HepG2 (cell line): ENCODE measurements around the gene DUSP21. TPM values are rescaled to one million over a fixed set of nuclear protein-coding genes. Genes with fewer than 3 reads are reported as not detected.

Experiments
- HOXA5 ChIP-seq: sonication (generic); formaldehyde crosslinking; IDR thresholded peaks from 2 replicates; pipeline ENCODE4 v1.4.0; 2020; ENCODE audit warnings: missing genetic modification reagents
- ISL2 ChIP-seq: sonication (generic); formaldehyde crosslinking; IDR thresholded peaks from 2 replicates; pipeline ENCODE4 v1.5.0; 2020; ENCODE audit warnings: missing genetic modification reagents
- NFE2L2 ChIP-seq: fragments of 150-350 bp; IDR thresholded peaks from 2 replicates; pipeline ENCODE4 v1.6.1; 2014; ENCODE audit warnings: low read length
- SAP130 ChIP-seq: IDR thresholded peaks from 2 replicates; pipeline ENCODE4 v1.6.1; 2016; ENCODE audit warnings: low read depth
- ZBTB38 ChIP-seq: sonication (generic); formaldehyde crosslinking; IDR thresholded peaks from 2 replicates; pipeline ENCODE4 v1.5.1; 2020; ENCODE audit warnings: mild to moderate bottlenecking, missing genetic modification reagents
- ZNF44 ChIP-seq: sonication (generic); formaldehyde crosslinking; IDR thresholded peaks from 2 replicates; pipeline ENCODE4 v1.5.1; 2020; ENCODE audit warnings: mild to moderate bottlenecking, missing genetic modification reagents
- ZNF687 ChIP-seq: sonication (generic); formaldehyde crosslinking; IDR thresholded peaks from 2 replicates; pipeline ENCODE4 v1.5.1; 2020; ENCODE audit warnings: mild to moderate bottlenecking, missing genetic modification reagents, moderate library complexity
- ZNF761 ChIP-seq: sonication (generic); formaldehyde crosslinking; conservative IDR thresholded peaks from 2 replicates; pipeline ENCODE4 v1.4.0; 2020; ENCODE audit warnings: mild to moderate bottlenecking, missing genetic modification reagents
- polyA plus RNA-seq, 8 experiments: library from polyadenylated mRNA; depleted of rRNA in 3 of 8; stranded (reverse) in 7 of 8; unstranded in 1 of 8; fragments of >200 nt; fragmentation: Illumina TruSeq in 4 of 8; extraction: Trizol in 4 of 8; gene quantifications; 2 replicates each; pipeline versions ENCODE4 v1.2.1 to v1.2.3, GENCODE V29; 2011 to 2016; ENCODE audit warnings: low read depth in 4 of 8, missing spikeins in 1 of 8, mixed read lengths in 1 of 8; ENCODE audit not compliant: insufficient read depth in 1 of 8
- total RNA-seq, 5 experiments: library from RNA; depleted of rRNA; stranded (reverse); fragments of >200 nt; fragmentation: Illumina TruSeq; extraction: Trizol; gene quantifications; 2 replicates each; pipeline ENCODE4 v1.2.3, GENCODE V29; 2016; ENCODE audit warnings: low read depth in 1 of 5
- TF ChIP-seq, protein P1 (sequence below): sonication (generic); formaldehyde crosslinking; IDR thresholded peaks from 2 replicates; pipeline ENCODE4 v1.9.0; 2021; ENCODE audit warnings: mild to moderate bottlenecking, missing genetic modification reagents
- TF ChIP-seq, protein P2 (sequence below): sonication (generic); formaldehyde crosslinking; IDR thresholded peaks from 2 replicates; pipeline ENCODE4 v1.8.1; 2023; ENCODE audit warnings: mild to moderate bottlenecking, moderate library complexity, missing genetic modification reagents

The DUSP21 gene
- total and polyA plus RNA-seq, 2 of the 13 experiments (the other 11 are each of a cell fraction or from before 2014, with no cell fraction given), result not detected

DNA sequence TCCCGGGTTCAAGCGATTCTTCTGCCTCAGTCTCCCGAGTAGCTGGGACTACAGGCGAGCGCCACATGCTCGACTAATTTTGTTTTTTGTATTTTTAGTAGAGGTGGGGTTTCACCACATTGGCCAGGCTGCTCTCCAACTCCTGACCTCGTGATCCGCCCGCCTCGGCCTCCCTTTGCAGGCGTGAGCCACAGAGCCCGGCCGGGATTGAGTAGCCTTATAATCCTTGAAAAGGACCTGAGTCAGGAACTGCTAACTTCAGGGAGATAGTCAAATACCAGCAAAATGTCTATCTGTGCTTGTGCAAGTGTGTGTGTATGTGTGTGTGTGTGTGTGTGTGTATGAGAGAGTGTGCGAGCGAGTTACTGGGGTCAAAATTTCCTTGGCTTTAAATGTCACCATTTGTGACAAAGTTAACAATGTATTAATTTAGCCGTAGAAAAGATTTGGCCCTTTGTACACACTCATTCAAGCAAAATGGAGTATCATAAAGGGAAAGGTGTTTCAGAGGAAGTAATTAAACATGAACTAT is 27.4 kb downstream of the DUSP21 start (continued):
- peak; percentile 51; the same call in 1 of the 2 replicates for TF ChIP-seq ZNF687 (CRISPR knock-in tag)
- 0 out of 2 replicates have a peak, but pooled peaks have one; percentile 9 for TF ChIP-seq SAP130 (CRISPR knock-in tag)
- TF ChIP-seq NFE2L2, result no peak
- no peak for TF ChIP-seq ZNF44 (CRISPR knock-in tag)
- no peak for TF ChIP-seq HOXA5 (CRISPR knock-in tag)
- no peak for TF ChIP-seq ISL2 (CRISPR knock-in tag)
- TF ChIP-seq ZBTB38 (CRISPR knock-in tag), result no peak
- TF ChIP-seq, protein P1, sequence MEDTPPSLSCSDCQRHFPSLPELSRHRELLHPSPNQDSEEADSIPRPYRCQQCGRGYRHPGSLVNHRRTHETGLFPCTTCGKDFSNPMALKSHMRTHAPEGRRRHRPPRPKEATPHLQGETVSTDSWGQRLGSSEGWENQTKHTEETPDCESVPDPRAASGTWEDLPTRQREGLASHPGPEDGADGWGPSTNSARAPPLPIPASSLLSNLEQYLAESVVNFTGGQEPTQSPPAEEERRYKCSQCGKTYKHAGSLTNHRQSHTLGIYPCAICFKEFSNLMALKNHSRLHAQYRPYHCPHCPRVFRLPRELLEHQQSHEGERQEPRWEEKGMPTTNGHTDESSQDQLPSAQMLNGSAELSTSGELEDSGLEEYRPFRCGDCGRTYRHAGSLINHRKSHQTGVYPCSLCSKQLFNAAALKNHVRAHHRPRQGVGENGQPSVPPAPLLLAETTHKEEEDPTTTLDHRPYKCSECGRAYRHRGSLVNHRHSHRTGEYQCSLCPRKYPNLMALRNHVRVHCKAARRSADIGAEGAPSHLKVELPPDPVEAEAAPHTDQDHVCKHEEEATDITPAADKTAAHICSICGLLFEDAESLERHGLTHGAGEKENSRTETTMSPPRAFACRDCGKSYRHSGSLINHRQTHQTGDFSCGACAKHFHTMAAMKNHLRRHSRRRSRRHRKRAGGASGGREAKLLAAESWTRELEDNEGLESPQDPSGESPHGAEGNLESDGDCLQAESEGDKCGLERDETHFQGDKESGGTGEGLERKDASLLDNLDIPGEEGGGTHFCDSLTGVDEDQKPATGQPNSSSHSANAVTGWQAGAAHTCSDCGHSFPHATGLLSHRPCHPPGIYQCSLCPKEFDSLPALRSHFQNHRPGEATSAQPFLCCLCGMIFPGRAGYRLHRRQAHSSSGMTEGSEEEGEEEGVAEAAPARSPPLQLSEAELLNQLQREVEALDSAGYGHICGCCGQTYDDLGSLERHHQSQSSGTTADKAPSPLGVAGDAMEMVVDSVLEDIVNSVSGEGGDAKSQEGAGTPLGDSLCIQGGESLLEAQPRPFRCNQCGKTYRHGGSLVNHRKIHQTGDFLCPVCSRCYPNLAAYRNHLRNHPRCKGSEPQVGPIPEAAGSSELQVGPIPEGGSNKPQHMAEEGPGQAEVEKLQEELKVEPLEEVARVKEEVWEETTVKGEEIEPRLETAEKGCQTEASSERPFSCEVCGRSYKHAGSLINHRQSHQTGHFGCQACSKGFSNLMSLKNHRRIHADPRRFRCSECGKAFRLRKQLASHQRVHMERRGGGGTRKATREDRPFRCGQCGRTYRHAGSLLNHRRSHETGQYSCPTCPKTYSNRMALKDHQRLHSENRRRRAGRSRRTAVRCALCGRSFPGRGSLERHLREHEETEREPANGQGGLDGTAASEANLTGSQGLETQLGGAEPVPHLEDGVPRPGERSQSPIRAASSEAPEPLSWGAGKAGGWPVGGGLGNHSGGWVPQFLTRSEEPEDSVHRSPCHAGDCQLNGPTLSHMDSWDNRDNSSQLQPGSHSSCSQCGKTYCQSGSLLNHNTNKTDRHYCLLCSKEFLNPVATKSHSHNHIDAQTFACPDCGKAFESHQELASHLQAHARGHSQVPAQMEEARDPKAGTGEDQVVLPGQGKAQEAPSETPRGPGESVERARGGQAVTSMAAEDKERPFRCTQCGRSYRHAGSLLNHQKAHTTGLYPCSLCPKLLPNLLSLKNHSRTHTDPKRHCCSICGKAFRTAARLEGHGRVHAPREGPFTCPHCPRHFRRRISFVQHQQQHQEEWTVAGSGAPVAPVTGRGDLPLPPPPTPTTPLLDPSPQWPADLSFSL (CRISPR knock-in tag), result 0 out of 2 replicates have a peak, but pooled peaks have one; percentile 35
- TF ChIP-seq, protein P2, sequence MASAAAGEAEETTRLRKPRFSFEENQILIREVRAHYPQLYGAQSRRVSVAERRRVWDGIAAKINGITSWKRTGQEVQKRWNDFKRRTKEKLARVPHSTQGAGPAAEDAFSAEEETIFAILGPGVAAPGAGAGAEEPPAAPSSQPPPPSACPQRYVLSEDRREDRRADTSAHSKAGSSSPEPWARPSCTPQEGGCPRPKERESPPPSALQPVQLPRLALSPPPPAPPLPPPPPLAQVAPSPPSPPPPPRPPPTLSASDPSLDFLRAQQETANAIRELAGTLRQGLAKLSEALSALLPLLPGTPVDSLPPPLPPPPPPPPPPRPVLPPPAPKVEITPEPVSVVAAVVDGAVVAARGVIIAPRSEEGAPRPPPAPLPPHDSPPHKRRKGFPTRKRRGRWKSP (CRISPR knock-in tag), result no peak
- no peak for TF ChIP-seq ZNF761 (CRISPR knock-in tag)
